Measurements from ENCODE around the gene GAREM1. TPM values are rescaled to one million over a fixed set of nuclear protein-coding genes. Genes with fewer than 3 reads are reported as not detected.
A peak's percentile ranks its signal among the peaks of the same experiment; 100 is the strongest.

GAREM1 gene
- total RNA-seq, 4 donors from 2014 or later = 10.8 to 32.5 (median 18.3) TPM

DNA sequence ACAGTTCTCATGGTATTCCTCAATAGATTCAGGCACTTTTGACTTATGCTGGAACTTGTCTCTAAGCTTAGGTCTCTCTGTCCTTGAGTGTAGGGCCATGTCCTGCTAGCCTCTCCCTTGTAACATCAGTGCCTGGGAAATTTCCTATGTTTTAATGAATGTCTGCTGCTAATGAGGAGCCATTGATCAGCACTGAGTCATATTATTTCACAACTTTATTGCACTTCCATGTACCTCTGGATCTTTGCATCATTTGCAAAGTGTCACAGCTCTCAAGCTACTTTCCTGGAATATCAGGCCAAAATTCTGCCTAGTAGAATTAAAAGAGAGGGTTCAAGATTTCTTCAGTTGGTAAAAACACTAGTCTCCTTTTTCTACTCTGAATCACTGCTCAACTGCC, 102.5 kb downstream of the GAREM1 start:
- H3K27ac ChIP-seq = peak overlapping the region; percentile 29 to 72 (median 64)
- no peak for DNase-seq
- intact Hi-C loops (cut with DNase I) = no loop called here
- no peaks in the 10 kb centered on the region for H3K27me3 ChIP-seq
- TF ChIP-seq POLR2A (IDR thresholded peaks at IDR 0.05) = no peak
- TF ChIP-seq, protein P1, sequence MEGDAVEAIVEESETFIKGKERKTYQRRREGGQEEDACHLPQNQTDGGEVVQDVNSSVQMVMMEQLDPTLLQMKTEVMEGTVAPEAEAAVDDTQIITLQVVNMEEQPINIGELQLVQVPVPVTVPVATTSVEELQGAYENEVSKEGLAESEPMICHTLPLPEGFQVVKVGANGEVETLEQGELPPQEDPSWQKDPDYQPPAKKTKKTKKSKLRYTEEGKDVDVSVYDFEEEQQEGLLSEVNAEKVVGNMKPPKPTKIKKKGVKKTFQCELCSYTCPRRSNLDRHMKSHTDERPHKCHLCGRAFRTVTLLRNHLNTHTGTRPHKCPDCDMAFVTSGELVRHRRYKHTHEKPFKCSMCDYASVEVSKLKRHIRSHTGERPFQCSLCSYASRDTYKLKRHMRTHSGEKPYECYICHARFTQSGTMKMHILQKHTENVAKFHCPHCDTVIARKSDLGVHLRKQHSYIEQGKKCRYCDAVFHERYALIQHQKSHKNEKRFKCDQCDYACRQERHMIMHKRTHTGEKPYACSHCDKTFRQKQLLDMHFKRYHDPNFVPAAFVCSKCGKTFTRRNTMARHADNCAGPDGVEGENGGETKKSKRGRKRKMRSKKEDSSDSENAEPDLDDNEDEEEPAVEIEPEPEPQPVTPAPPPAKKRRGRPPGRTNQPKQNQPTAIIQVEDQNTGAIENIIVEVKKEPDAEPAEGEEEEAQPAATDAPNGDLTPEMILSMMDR (IDR thresholded peaks at IDR 0.05) = no peak
- no peak overlapping the region for H3K4me3 ChIP-seq
- H3K36me3 ChIP-seq = no peaks in the 10 kb centered on the region
- H3K9me3 ChIP-seq = no peaks in the 10 kb centered on the region
- H3K4me1 ChIP-seq = peaks cover 13 to 67% (median 17%) of the 10 kb centered on the region in 3 donors

DNA sequence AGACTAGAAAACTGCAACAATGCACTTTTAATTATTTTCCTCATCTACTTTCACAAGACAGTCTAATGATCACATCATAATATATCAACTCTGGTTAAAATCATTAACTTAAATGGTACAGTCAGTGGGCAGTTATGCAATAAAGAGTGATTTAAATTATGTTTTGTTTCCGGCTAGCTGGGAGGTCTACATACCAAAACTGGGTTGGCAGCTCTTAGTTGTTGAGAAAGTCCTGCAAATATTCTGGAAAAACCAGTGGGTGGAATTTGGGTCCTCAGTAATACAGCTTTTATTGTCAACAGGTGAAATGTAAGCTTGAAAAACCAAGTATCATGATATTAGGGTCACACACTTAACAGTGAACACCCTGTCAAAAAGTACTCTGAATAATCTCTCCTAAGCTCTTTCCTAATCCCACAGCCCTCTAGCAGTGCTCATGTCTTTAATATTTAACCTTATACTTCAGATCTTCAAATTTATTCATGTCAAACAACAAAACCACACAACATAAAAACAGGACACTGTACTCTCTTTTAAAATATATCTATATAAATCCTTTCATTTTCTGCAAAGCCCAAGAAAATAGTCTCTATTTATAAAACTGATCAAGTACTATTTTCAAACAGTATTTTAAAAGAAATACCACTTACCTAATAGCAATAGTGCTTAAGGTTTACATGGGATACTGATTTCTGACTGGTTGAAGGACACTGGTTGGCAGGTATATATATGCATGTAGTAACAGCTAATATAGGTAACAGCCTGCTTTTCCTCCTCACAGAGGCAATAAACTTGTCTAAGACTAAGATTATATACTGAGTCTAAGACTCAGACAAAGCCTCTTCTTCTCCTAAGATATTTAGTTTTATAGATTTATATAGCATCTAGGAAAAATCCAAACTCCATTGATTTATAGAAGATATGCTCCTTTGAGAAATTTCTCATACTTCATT, 103.8 kb downstream of the GAREM1 start:
- H3K36me3 ChIP-seq = no peaks in the 10 kb centered on the region
- H3K4me1 ChIP-seq = peaks cover 12 to 62% (median 16%) of the 10 kb centered on the region in 3 donors
- WGBS, 2 donors = 33 to 52% methylated on average over 1 of the region's 1 CpG
- H3K27me3 ChIP-seq = no peaks in the 10 kb centered on the region
- no peak overlapping the region for H3K4me3 ChIP-seq
- H3K9me3 ChIP-seq = no peaks in the 10 kb centered on the region
- peak overlapping the region; percentile 15 to 72 (median 46) for H3K27ac ChIP-seq
- DNase-seq = no peak
- intact Hi-C loops (cut with DNase I) = no loop called here
- TF ChIP-seq POLR2A (IDR thresholded peaks at IDR 0.05) = no peak
- TF ChIP-seq, protein P1 (IDR thresholded peaks at IDR 0.05) = no peak

DNA sequence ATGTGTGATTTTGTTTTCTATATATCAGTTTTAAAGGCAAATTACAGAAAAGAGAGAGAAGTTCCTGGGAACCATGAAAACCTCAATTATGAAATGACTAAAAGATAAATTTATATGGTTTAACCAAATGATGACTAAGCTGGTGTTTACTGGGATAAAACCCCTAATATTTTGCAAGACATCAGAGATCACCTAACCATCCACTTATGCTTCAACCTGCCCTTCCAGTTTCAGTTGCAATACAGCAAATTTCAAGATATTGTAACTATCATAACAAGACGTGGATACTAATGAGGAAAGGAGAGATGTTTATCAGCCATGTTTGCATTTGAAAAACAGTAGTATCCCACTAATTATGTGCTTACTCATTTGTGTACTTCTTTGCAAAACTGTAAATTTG, 108.2 kb downstream of the GAREM1 start:
- DNase-seq = no peak
- 44 to 55% methylated on average over 1 of the region's 1 CpG for WGBS, 2 donors
- intact Hi-C loops (cut with DNase I) = no loop called here

DNA sequence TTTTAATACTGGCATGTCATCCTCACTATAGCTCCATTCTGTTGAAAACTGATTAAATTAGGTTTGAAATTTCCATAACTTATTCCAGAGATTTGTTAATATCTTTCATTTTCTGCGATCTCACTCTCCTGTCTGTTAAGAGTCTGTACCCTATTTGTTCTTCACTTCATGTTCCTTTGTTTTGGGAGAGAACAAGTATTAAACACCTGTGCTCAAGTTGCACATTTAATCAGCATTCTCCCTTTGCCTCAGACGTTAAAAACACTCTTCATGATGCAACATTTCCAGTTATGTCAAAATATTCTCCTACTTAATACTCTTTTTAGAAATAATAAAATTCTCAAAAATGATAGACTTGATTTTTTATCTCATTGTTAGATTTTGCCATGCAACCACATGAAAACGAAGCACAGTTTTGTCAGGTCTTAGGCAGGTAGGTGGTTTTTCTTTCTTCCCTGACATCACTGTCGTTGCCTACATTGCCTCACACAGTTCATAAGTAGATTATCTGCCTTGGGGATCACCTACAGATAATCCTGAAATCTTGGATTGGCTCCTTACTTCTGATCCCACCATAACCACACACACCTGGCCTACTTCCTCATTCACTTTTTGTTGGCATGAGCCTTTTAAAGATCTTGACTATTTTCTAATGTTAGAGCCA, 109.9 kb downstream of the GAREM1 start:
- 71 to 76% methylated on average over 4 of the region's 4 CpGs for WGBS, 2 donors
- no peak overlapping the region for H3K27ac ChIP-seq
- DNase-seq = no peak
- intact Hi-C loops (cut with DNase I) = no loop called here
- TF ChIP-seq POLR2A (IDR thresholded peaks at IDR 0.05) = no peak
- TF ChIP-seq, protein P1 (IDR thresholded peaks at IDR 0.05) = no peak
- no peak overlapping the region for H3K4me3 ChIP-seq
- H3K27me3 ChIP-seq = no peaks in the 10 kb centered on the region
- no peaks in the 10 kb centered on the region for H3K9me3 ChIP-seq
- no peaks in the 10 kb centered on the region for H3K36me3 ChIP-seq
- H3K4me1 ChIP-seq = peaks cover 0 to 18% (median 0%) of the 10 kb centered on the region in 3 donors

More for the DNA sequence above, 108.2 kb downstream of the GAREM1 start:
- H3K9me3 ChIP-seq = no peaks in the 10 kb centered on the region
- no peaks in the 10 kb centered on the region for H3K36me3 ChIP-seq
- H3K4me1 ChIP-seq = peaks cover 1 to 35% (median 5%) of the 10 kb centered on the region in 3 donors
- H3K27ac ChIP-seq = no peak overlapping the region
- no peaks in the 10 kb centered on the region for H3K27me3 ChIP-seq
- H3K4me3 ChIP-seq = no peak overlapping the region
- TF ChIP-seq POLR2A (IDR thresholded peaks at IDR 0.05) = no peak
- TF ChIP-seq, protein P1 (IDR thresholded peaks at IDR 0.05) = no peak

DNA sequence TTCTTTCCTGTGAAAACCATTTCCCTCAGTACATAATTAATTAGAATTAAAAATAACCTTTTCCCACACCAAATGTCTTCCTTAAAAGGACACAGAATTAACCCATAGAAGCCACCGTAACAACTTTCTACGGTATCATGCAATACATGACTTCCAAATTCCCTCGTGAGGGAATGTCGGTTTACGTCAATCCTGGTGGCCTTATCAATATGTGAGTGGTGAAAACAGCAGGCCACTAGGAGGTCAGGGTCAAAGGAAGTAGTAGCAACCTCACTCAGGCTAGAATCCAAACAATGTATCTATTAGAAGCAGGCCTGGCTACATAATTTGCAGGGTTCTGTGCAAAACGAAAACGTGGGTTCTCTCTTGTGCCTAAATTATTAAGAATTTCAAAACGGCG, 112.2 kb downstream of the GAREM1 start:
- WGBS, 2 donors = 87 to 94% methylated on average over 9 of the region's 9 CpGs
- H3K4me3 ChIP-seq = no peak overlapping the region
- H3K9me3 ChIP-seq = no peaks in the 10 kb centered on the region
- DNase-seq = no peak
- TF ChIP-seq, protein P1 (IDR thresholded peaks at IDR 0.05) = no peak
- TF ChIP-seq POLR2A (IDR thresholded peaks at IDR 0.05) = no peak
- intact Hi-C loops (cut with DNase I) = no loop called here
- H3K27me3 ChIP-seq = no peaks in the 10 kb centered on the region
- no peaks in the 10 kb centered on the region for H3K36me3 ChIP-seq
- no peak overlapping the region for H3K27ac ChIP-seq
- peaks cover 0 to 8% (median 0%) of the 10 kb centered on the region in 3 donors for H3K4me1 ChIP-seq
